HEK293 (cell line): Measurements from ENCODE around the gene PLEKHJ1.

Source experiments
- ATF2 ChIP-seq: fragments of 450-650 bp; formaldehyde crosslinking; IDR thresholded peaks from 2 replicates; pipeline ENCODE4 v1.5.1; 2016; ENCODE audit warnings: missing biosample characterization, missing genetic modification characterization, low read depth
- CTCF ChIP-seq: fragments of 450-650 bp; formaldehyde crosslinking; IDR thresholded peaks from 2 replicates; pipeline ENCODE4 v1.5.1; 2016; ENCODE audit warnings: missing biosample characterization, missing genetic modification characterization
- ELK4 ChIP-seq: IDR thresholded peaks from 2 replicates; pipeline ENCODE4 v1.6.1; 2011; ENCODE audit warnings: mild to moderate bottlenecking, low read depth, low read length, borderline replicate concordance
- KLF17 ChIP-seq: fragments of 450-650 bp; formaldehyde crosslinking; IDR thresholded peaks from 2 replicates; pipeline ENCODE4 v1.5.1; 2016; ENCODE audit warnings: missing biosample characterization, missing genetic modification characterization
- REST ChIP-seq: fragments of 450-650 bp; formaldehyde crosslinking; IDR thresholded peaks from 2 replicates; pipeline ENCODE4 v1.5.1; 2016; ENCODE audit warnings: missing biosample characterization, missing genetic modification characterization
- YY1 ChIP-seq: fragments of 450-650 bp; formaldehyde crosslinking; IDR thresholded peaks from 2 replicates; pipeline ENCODE4 v1.5.1; 2018; ENCODE audit warnings: missing biosample characterization, missing genetic modification characterization
- ZBTB26 ChIP-seq: fragments of 450-650 bp; formaldehyde crosslinking; optimal IDR thresholded peaks from 2 replicates; pipeline ENCODE3; 2016; ENCODE audit warnings: missing biosample characterization, mild to moderate bottlenecking, missing genetic modification characterization
- ZBTB44 ChIP-seq: fragments of 450-650 bp; IDR thresholded peaks from 2 replicates; pipeline ENCODE4 v1.5.1; 2018; ENCODE audit warnings: missing biosample characterization, mild to moderate bottlenecking, missing genetic modification characterization
- ZBTB8A ChIP-seq: fragments of 450-650 bp; formaldehyde crosslinking; IDR thresholded peaks from 2 replicates; pipeline ENCODE4 v1.5.1; 2016; ENCODE audit warnings: missing biosample characterization, missing genetic modification characterization
- ZNF112 ChIP-seq: fragments of 450-650 bp; formaldehyde crosslinking; IDR thresholded peaks from 2 replicates; pipeline ENCODE4 v1.5.0; 2017; ENCODE audit warnings: missing biosample characterization, missing genetic modification characterization
- ZNF362 ChIP-seq: fragments of 450-650 bp; formaldehyde crosslinking; IDR thresholded peaks from 2 replicates; pipeline ENCODE4 v1.5.1; 2016; ENCODE audit warnings: missing biosample characterization, missing genetic modification characterization
- ZNF621 ChIP-seq: fragments of 450-650 bp; formaldehyde crosslinking; IDR thresholded peaks from 2 replicates; pipeline ENCODE4 v1.5.1; 2017; ENCODE audit warnings: missing biosample characterization, missing genetic modification characterization
- ZNF707 ChIP-seq: fragments of 450-650 bp; formaldehyde crosslinking; IDR thresholded peaks from 2 replicates; pipeline ENCODE4 v1.5.1; 2016; ENCODE audit warnings: missing biosample characterization, missing genetic modification characterization

- TF ChIP-seq ZNF621 (tag by site-specific recombination), result no peak
- TF ChIP-seq CTCF (tag by site-specific recombination), result no peak
- TF ChIP-seq REST (tag by site-specific recombination), result no peak
- TF ChIP-seq ATF2 (tag by site-specific recombination), result no peak
- no peak for TF ChIP-seq ZNF707
- TF ChIP-seq ZBTB44, result no peak
- TF ChIP-seq ZBTB8A (tag by site-specific recombination), result no peak
- no peak for TF ChIP-seq KLF17 (tag by site-specific recombination)
- TF ChIP-seq ZBTB26 (tag by site-specific recombination), result no peak
- no peak for TF ChIP-seq ZNF112 (tag by site-specific recombination)
- TF ChIP-seq YY1 (tag by site-specific recombination), result no peak
- TF ChIP-seq ZNF362, result no peak
- TF ChIP-seq ELK4, result no peak
Observed at GRCh38 chr19:2212861-2213711, 23.0 kb downstream of the PLEKHJ1 start.
